Fibroblast of skin of back (primary cell): ENCODE data around the gene LRTM2.

Source experiments
- DNase-seq: peaks from one replicate; pipeline ENCODE4 v3.0.0-alpha.2; 2013

Gene LRTM2

DNA sequence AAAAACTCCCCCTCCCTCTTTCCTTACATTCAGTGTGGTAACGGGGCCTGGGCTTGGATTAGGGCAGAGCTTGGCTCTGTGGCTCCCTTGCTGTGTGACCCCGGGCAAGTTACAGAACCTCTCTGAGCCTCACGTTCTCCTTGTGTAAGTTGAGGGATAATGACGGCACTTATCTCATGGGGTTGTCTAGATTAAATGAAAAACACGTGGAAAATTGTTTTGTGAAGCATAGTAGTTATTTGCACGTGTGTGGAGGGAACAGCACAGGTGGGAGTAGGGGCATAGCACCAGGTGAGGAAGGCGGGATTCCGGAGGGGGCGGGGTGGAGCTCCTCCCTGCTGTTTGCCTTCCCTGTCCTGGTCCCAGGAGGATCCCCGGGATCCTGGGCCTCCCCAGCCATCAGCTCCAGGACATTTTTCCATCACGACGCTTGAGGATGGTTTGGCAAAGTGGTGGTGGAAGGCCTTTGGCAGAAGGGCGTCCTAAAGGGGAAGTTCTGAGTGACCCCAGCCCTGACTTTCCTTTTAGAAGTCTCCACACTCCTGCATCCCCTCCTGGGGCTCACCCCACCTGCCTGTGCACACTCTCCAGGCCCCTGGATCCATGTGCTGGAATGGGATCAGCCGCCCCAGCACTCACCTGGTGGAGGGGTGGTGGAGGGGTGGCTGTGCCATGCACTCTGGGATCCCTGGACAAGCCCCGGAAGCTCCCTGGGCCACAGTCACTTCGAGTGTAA, 22.7 kb downstream of the LRTM2 start:
- no peak for DNase-seq

DNA sequence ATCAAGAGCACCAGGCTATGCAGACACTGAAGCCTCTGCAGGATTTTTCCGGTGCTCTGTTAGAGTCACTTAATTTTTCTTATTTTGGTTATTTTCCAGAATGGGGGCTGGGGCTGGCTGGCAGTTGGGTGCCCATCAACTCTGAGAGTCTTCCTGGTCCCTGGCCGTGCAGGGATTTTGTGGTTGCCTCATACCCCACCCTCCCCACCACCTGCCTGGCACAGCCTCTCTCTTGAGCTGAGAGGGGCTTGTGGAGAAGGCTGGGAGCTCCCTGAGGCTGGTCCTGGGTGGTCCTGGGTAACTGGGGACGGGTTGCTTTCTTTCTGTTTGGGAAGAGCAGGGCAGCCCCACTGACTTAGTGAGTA, 23.3 kb downstream of the LRTM2 start:
- no peak for DNase-seq

GRCh38 chr12:1844223-1844622, 23.9 kb downstream of the LRTM2 start:
- no peak for DNase-seq

DNA sequence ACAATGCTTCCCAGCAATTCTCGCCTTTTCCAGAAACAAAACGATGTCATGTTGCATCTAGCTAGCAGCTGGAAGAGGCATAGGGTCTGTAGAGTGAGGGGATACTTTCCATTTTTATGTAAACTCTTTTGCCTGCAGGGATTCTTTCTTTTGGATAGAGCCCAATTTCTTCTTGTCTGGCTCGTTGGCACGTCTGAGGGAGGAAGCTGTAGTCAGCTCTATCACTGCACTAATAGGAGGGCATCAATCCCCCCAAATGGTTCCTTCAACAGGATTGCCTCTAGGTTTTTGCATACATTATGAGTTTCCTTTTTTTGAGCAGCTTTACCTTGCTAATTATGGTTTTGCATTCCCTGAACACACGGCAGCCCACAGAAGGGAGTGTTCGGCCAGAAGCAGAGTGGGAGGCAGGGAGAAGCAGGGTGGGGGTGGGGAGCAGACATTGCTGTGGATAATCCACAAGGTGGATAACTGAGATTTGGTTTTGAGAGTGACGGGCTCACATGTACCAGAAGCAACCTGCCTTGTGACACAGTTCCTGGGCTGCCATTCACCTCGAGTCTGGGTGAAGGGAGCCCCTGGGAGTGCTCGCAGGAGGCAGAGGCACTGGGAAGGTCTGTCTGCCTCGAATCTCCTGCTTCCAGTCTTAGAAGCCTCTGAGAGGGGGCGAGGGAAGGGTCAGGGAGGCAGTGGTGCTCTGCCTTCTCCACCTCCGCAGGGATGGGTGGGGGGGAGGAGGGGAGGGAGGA, 24.5 kb downstream of the LRTM2 start:
- DNase-seq: no peak

DNA sequence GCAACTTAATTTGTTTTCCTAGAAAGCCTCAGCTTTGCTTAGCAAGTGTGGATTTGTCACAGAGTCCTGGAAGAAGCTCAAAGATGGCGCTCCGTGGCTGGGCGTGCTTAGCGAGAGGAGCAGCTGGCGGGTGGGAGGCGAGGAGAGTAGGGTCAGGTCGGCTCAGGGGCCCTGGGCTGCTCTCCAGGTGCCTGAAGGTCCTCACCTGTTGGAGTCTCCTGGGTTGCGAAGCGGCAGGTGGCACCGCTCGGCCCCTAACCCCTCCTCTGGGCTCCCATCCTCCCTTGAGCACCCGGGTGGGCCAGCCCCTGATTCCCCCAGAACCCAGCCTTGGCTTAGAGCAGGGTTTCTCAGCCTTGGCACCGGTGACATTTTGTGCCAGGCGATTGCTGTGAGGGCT, 25.1 kb downstream of the LRTM2 start:
- no peak for DNase-seq

DNA sequence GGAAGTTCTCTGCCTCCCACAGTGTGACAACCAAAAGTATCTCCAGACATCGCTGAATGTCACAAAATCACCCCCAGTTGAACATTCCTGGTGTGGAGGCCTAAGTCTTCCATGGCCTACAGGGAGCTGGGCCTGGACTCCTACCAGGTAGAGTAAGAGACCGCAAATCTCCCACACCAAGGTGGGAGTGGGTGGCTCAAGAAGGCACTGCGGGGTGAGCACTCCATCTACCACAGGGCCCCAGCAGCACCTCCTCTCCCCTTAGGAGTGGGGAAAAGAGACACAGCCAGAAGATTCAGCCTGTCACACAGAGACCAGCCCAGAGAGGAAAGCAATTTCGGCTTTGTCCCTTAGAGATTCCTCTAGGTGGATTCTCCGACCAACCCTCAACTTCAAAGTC, 25.5 kb downstream of the LRTM2 start:
- DNase-seq: no peak

GRCh38 chr12:1846421-1847405, 26.3 kb downstream of the LRTM2 start:
- DNase-seq: no peak

DNA sequence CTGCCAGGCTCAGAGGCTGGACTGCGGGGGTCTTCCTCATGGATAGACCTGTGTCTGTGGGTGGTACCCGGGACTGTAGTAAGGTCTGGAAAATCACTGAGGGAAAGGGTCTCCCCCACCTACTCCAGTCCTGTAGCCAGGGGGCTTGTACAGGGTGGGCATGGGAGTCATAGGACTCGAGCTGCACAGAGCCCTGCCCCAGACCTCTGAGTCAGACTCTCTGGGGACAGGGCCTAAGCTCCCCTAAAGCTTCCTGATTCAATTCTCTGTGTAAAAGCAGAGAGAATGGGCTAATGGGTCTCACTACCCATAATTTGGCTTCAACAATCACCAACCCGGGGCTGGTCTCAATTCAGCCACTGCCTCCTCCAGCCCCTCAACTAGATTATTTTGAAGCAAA, 27.0 kb downstream of the LRTM2 start:
- DNase-seq: no peak

GRCh38 chr12:1848146-1848545, 27.8 kb downstream of the LRTM2 start:
- no peak for DNase-seq

- no peak for DNase-seq
Measured at GRCh38 chr12:1848745-1849144, 28.4 kb downstream of the LRTM2 start.

DNA sequence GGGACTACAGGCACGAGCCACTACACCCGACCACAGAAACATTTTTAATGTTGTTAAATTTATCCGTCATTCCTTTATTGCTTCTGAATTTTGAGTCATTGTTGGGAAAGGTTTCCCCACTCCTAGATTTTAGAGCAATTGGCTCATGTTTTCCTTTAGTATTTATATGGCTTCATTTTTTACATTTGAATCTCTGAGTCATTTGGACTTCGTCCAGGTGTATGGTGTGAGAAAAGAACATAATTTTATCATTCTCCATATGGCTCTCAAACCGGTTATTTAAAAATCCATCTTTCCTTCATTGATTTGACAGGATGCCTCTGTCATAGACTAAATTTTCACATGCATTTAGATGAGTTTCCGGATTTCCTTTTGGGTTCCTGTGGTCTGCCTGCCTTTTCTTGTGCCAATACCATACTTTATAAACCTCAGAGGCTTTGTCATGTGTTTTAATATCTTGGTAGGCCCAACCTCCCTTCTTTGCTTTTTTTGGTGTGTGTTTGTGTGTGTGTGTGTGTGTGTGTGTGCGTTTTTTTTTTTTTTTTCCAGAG, 30.9 kb downstream of the LRTM2 start:
- DNase-seq: peak; percentile 71

GRCh38 chr12:1852076-1852475, 31.7 kb downstream of the LRTM2 start:
- no peak for DNase-seq

- no peak for DNase-seq
Measured at GRCh38 chr12:1853716-1854115, 33.4 kb downstream of the LRTM2 start.

DNA sequence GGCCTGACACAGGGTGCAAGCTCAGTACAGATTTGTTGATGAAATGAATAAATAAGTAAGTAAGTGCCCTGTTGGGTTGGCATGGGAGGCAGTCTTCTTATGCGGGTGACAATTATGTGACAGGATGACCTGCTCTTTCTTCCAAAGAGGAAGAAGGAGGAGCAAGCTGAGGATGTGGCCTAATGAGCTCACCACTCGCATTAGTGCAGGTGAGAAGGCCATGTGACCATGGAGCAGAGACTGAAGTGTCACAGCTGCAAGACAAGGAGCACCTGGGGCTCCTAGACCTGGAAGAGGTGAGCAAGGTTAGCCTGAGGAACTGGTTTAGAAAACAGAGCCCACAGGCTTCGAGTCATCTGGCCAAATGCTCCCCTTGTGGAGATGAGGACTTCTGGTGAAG, 34.9 kb downstream of the LRTM2 start:
- peak; percentile 2 for DNase-seq

- DNase-seq: no peak
Measured at GRCh38 chr12:1857086-1857485, 36.7 kb downstream of the LRTM2 start.

DNA sequence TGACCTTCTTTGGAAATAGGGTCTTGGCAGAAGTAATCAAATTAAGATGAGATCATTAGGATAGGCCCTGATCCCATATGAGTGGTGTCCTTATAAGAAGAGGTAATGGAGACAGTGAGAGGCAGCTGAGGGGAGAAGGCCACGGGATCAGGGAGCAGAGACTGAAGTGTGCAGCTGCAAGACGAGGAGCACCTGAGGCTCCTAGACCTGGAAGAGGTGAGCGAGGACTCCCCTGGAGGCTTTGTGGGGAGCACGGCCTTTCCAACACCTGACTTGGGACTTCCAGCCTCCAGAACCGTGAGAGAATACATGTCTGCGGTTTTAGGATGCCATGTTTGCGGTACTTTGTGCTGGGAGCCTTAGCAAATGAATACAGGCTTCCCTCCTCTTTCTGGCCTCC, 37.5 kb downstream of the LRTM2 start:
- no peak for DNase-seq

- DNase-seq: no peak
Measured at GRCh38 chr12:1858456-1858855, 38.1 kb downstream of the LRTM2 start.

GRCh38 chr12:1859643-1860042, 39.3 kb downstream of the LRTM2 start:
- no peak for DNase-seq

DNA sequence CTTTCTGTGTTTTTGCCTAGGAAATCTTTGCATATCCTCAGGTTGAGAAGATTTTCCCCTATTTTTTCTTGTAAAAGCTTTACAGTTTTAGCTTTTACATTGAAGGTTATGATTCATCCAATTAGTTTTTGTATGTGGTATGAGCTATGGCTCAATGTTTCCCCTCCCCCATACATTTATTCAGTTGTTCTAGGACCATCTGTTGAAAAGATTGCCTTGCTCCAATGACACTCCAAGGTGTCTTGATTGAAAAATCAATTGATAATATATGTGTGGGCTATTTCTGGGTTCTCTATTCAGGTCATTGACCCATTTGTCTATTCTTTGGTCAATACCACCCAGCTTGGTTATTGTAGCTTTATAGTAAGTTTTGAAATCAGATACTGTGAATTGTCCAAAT, 42.6 kb downstream of the LRTM2 start:
- DNase-seq: no peak

DNA sequence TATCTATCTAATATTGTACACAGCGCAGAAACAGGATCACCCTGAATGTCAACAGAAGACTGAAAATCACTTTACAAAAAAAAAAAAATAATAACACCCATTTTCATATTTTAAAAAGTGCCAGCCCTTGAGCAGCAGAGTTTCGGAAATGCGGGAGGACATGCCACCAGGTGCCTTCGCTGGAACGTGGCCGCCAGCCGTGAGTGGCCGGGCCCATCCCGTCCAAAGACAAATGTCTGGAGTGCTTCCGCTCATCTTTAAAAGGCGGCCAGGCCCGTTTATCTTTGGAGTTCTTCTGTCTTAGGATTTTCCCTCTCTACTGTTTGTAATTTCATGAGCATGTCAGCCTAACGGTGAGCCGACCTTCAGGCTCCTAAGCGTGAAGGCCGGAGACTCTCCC, 43.5 kb downstream of the LRTM2 start:
- no peak for DNase-seq

GRCh38 chr12:1864456-1864855, 44.1 kb downstream of the LRTM2 start:
- DNase-seq: no peak

- DNase-seq: no peak
Measured at GRCh38 chr12:1864867-1865266, 44.5 kb downstream of the LRTM2 start.
